H1 (cell line): ENCODE results near the gene SHISA9. TPM values are rescaled to one million over a fixed set of nuclear protein-coding genes. Genes with fewer than 3 reads are reported as not detected.

ENCODE experiments used
- SIX5 ChIP-seq: IDR thresholded peaks from 2 replicates; pipeline ENCODE4 v1.6.1; 2011; ENCODE audit warnings: mild to moderate bottlenecking, low read depth, low read length
- polyA plus RNA-seq, 7 experiments: library from polyadenylated mRNA; depleted of rRNA in 3 of 7; stranded (reverse) in 5 of 7; unstranded in 2 of 7; fragments of >200 nt in 5 of 7; fragments of 200-250 nt in 2 of 7; gene quantifications; 1 replicate in 5 of 7; 2 replicates in 1 of 7; 4 replicates in 1 of 7; pipeline versions ENCODE4 v1.2.1 to v1.2.3, GENCODE V29; 2011 to 2013; ENCODE audit warnings: missing spikeins in 2 of 7, mixed read lengths in 2 of 7
- total RNA-seq: library from RNA; stranded (reverse); fragmentation: NEBNext Ultra II Directional; extraction: Animal tissue kit (Norgen Biotek cat#: 25700); gene quantifications from 2 replicates; pipeline ENCODE4 v1.2.1, GENCODE V29; 2021

The SHISA9 gene
- total and polyA plus RNA-seq, 2 of the 8 experiments (the other 6 are each of a cell fraction or from before 2014, with no cell fraction given) = 25.6 to 39.8 TPM

DNA sequence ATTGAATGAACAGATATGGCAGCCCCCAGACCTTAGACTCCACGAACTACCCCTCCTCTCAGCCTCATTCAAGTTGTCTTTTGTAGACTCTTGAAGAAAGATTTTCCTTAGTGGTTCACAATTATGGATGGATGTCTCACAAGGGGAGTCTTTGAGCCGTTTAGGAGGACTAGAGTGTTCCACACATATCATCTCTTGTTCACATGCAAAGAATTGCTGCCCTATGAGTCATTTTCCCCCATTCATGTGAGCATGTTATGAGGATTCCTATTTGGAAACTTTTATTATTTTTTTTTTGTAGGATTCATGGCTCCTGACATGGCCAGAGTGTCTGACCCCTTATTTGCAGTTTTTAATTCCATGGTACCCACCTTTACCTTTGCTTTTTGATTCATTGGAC is 237.1 kb downstream of the SHISA9 start (continued):
- no peak for TF ChIP-seq SIX5
- TF ChIP-seq, all 59 proteins: peak for 0
